Smooth muscle cell (in vitro differentiated cells): ENCODE measurements around the gene INPP5D. TPM values are rescaled to one million over a fixed set of nuclear protein-coding genes. Genes with fewer than 3 reads are reported as not detected.

Source experiments
- DNase-seq: peaks from one replicate; lab custom pipeline; 2025; ENCODE audit not compliant: unreplicated experiment; lab: John Stamatoyannopoulos, UW
- H2AFZ ChIP-seq: fragments of 200-600 bp; sonication (generic); 2 replicates; pipeline ENCODE4 v1.6.0; 2016; ENCODE audit warnings: antibody characterized with exemption, low read depth, mild to moderate bottlenecking
- H3F3A ChIP-seq: fragments of 200-600 bp; sonication (generic); 2 replicates; pipeline ENCODE4 v1.6.0; 2017; ENCODE audit warnings: antibody characterized with exemption, low read depth
- H3K27ac ChIP-seq: fragments of 200-600 bp; sonication (generic); 2 replicates; pipeline ENCODE4 v1.5.1; 2016; ENCODE audit warnings: low read depth, mild to moderate bottlenecking
- H3K27me3 ChIP-seq: fragments of 200-600 bp; sonication (generic); 2 replicates; pipeline ENCODE4 v1.6.1; 2016; ENCODE audit warnings: low read depth, mild to moderate bottlenecking
- H3K36me3 ChIP-seq: fragments of 200-600 bp; sonication (generic); 2 replicates; pipeline ENCODE4 v1.5.1; 2016; ENCODE audit warnings: low read depth
- H3K4me1 ChIP-seq: fragments of 200-600 bp; sonication (generic); 2 replicates; pipeline ENCODE4 v1.5.1; 2016; ENCODE audit warnings: low read depth
- H3K4me2 ChIP-seq: fragments of 200-600 bp; sonication (generic); 2 replicates; pipeline ENCODE4 v1.6.0; 2016; ENCODE audit warnings: mild to moderate bottlenecking
- H3K4me3 ChIP-seq: fragments of 200-600 bp; sonication (generic); 2 replicates; pipeline ENCODE4 v1.5.1; 2016; ENCODE audit warnings: mild to moderate bottlenecking
- H3K79me2 ChIP-seq: fragments of 200-600 bp; sonication (generic); 2 replicates; pipeline ENCODE4 v1.6.0; 2016; ENCODE audit warnings: low read depth, mild to moderate bottlenecking
- H3K9ac ChIP-seq: fragments of 200-600 bp; sonication (generic); 2 replicates; pipeline ENCODE4 v1.6.0; 2016; ENCODE audit warnings: low read depth
- H3K9me3 ChIP-seq: fragments of 200-600 bp; sonication (generic); replicated peaks from 2 replicates; pipeline ENCODE4 v1.5.1; 2016; ENCODE audit warnings: low read depth
- H4K20me1 ChIP-seq: fragments of 200-600 bp; sonication (generic); 2 replicates; pipeline ENCODE4 v1.6.0; 2016; ENCODE audit warnings: low read depth
- WGBS: methylation state at CpG from one replicate; pipeline ENCODE4 v1.1.7; 2016; ENCODE audit warnings: low lambda C conversion rate; 5-methylcytosine and 5-hydroxymethylcytosine counted together
- polyA plus RNA-seq: library from polyadenylated mRNA; unstranded; fragments of >200 nt; fragmentation: Nextera tagmentation; extraction: Ambion mirVana; gene quantifications from 2 replicates; pipeline ENCODE4 v1.2.1, GENCODE V29; 2016
- total RNA-seq: library from RNA; depleted of rRNA; stranded (reverse); fragments of >200 nt; gene quantifications from 2 replicates; pipeline ENCODE4 v1.2.3, GENCODE V29; 2014
- TF ChIP-seq, protein P1 (sequence below): fragments of 200-600 bp; sonication (generic); IDR thresholded peaks from 2 replicates; pipeline ENCODE4 v1.5.1; 2017; ENCODE audit warnings: borderline replicate concordance, mild to moderate bottlenecking, antibody characterized with exemption; ENCODE audit not compliant: insufficient read depth, poor library complexity, severe bottlenecking

INPP5D gene
- total and polyA plus RNA-seq, 2 experiments from 2014 or later, result 5.6 to 17.8 TPM

GRCh38 chr2:233056961-233057605, 3.1 kb upstream of the INPP5D start:
- no peaks in the 10 kb centered on the region for H3K9me3 ChIP-seq
- H3K27ac ChIP-seq, result no peak overlapping the region
- H2AFZ ChIP-seq, result no peak overlapping the region
- no peaks in the 10 kb centered on the region for H3K79me2 ChIP-seq
- H3K4me1 ChIP-seq, result no peaks in the 10 kb centered on the region
- no peak overlapping the region for H3K4me3 ChIP-seq
- no peaks in the 10 kb centered on the region for H4K20me1 ChIP-seq
- H3F3A ChIP-seq, result no peaks in the 10 kb centered on the region
- H3K9ac ChIP-seq, result no peak overlapping the region
- H3K27me3 ChIP-seq, result no peaks in the 10 kb centered on the region
- no peak for DNase-seq
- TF ChIP-seq, protein P1, sequence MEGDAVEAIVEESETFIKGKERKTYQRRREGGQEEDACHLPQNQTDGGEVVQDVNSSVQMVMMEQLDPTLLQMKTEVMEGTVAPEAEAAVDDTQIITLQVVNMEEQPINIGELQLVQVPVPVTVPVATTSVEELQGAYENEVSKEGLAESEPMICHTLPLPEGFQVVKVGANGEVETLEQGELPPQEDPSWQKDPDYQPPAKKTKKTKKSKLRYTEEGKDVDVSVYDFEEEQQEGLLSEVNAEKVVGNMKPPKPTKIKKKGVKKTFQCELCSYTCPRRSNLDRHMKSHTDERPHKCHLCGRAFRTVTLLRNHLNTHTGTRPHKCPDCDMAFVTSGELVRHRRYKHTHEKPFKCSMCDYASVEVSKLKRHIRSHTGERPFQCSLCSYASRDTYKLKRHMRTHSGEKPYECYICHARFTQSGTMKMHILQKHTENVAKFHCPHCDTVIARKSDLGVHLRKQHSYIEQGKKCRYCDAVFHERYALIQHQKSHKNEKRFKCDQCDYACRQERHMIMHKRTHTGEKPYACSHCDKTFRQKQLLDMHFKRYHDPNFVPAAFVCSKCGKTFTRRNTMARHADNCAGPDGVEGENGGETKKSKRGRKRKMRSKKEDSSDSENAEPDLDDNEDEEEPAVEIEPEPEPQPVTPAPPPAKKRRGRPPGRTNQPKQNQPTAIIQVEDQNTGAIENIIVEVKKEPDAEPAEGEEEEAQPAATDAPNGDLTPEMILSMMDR, result no peak
- H3K36me3 ChIP-seq, result no peaks in the 10 kb centered on the region
- no peak overlapping the region for H3K4me2 ChIP-seq
- 88% methylated on average over 6 of the region's 6 CpGs for WGBS

DNA sequence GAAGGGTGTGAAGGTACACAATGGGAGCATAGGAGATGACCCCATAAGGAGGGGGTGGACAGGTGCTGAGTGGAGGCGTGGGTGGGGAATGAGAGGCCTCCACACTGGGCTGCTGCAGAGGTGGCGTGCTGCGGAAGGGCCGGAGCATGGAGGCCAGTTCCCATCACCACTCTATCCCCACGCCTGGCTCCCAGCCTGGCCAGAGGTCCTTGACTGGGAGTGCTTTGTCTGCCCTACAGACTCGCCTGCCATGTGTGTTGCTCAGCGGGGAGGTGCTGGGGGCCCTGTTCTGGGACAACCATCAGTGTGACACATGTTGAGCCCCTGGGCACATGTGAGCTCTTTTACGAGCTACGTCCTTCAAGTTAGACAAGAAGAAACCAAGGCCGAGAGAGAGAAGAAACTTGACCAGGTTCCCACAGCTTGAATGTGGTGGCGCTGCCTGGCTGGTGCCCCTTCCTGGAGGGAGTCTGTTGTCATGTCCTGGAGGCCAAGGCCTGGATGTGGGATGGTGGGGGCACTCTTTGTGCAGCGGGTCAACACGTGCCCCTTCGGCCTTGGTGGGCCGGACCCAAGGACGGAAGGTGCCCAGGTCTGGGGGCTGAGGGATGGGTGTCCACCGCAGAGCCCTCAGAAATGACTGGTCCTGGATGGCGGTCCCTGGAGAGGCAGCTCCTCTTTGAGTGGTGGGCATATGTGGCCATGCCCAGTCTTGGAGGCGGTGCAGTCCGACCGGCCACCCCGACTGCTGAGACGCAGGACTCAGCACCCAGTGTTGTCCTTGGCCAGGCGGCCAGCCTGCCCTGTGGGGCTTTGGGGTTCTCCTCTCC, 1.2 kb upstream of the INPP5D start:
- Histone ChIP-seq H3F3A (no peaks in the 10 kb centered on the region), H3K4me3 (no peak overlapping the region), H3K9me3 (no peaks in the 10 kb centered on the region), H3K27me3 (no peaks in the 10 kb centered on the region), H3K4me1 (no peaks in the 10 kb centered on the region), H3K9ac (no peak overlapping the region), H3K4me2 (no peak overlapping the region), H3K27ac (no peak overlapping the region), H2AFZ (no peak overlapping the region), H4K20me1 (no peaks in the 10 kb centered on the region), H3K79me2 (no peaks in the 10 kb centered on the region), H3K36me3 (no peaks in the 10 kb centered on the region)
- 90% methylated on average over 19 of the region's 24 CpGs for WGBS
- TF ChIP-seq, protein P1, result no peak
- no peak for DNase-seq

GRCh38 chr2:233059547-233059796, 670 bp upstream of the INPP5D start:
- Histone ChIP-seq H4K20me1 (no peaks in the 10 kb centered on the region), H3K4me2 (no peak overlapping the region), H3K9me3 (no peaks in the 10 kb centered on the region), H3K36me3 (no peaks in the 10 kb centered on the region), H2AFZ (no peak overlapping the region), H3K79me2 (no peaks in the 10 kb centered on the region), H3K27ac (no peak overlapping the region), H3K4me1 (no peaks in the 10 kb centered on the region), H3F3A (no peaks in the 10 kb centered on the region), H3K27me3 (no peaks in the 10 kb centered on the region), H3K4me3 (no peak overlapping the region), H3K9ac (no peak overlapping the region)
- 80% methylated on average over 5 of the region's 7 CpGs for WGBS
- TF ChIP-seq, protein P1, result no peak
- DNase-seq, result no peak
